ENCODE results near the gene CH25H.

DNA sequence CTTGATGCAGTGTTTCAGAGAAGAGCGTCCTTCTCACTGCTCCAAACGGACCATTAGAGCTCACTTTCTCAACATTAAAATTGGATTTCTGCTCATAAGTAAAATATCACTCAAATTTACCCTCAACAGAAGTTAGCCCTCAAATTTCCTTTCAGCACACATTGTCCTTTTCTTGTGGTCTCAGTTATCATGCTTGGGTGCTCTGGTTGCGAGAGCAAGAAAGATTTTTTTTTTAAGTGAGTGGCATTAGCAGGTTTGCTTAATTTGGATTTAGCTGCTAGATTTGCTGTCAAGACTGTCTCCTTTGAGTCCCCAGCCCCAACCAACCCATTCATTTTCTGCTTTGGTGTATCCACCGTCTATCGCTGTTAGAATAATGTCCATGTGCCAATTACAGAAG is 2.6 kb upstream of the CH25H start:
- TF ChIP-seq, protein P1, sequence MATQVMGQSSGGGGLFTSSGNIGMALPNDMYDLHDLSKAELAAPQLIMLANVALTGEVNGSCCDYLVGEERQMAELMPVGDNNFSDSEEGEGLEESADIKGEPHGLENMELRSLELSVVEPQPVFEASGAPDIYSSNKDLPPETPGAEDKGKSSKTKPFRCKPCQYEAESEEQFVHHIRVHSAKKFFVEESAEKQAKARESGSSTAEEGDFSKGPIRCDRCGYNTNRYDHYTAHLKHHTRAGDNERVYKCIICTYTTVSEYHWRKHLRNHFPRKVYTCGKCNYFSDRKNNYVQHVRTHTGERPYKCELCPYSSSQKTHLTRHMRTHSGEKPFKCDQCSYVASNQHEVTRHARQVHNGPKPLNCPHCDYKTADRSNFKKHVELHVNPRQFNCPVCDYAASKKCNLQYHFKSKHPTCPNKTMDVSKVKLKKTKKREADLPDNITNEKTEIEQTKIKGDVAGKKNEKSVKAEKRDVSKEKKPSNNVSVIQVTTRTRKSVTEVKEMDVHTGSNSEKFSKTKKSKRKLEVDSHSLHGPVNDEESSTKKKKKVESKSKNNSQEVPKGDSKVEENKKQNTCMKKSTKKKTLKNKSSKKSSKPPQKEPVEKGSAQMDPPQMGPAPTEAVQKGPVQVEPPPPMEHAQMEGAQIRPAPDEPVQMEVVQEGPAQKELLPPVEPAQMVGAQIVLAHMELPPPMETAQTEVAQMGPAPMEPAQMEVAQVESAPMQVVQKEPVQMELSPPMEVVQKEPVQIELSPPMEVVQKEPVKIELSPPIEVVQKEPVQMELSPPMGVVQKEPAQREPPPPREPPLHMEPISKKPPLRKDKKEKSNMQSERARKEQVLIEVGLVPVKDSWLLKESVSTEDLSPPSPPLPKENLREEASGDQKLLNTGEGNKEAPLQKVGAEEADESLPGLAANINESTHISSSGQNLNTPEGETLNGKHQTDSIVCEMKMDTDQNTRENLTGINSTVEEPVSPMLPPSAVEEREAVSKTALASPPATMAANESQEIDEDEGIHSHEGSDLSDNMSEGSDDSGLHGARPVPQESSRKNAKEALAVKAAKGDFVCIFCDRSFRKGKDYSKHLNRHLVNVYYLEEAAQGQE (IDR thresholded peaks at IDR 0.05; ENCODE audit: insufficient read depth in 1 of 2, low read depth in 2 of 2, low read length in 2 of 2): no peak
- TF ChIP-seq POLR2AphosphoS5 (IDR thresholded peaks at IDR 0.05; ENCODE audit: low read depth, low read length): no peak
